ENCODE results near the gene PRKCB. TPM values are rescaled to one million over a fixed set of nuclear protein-coding genes. Genes with fewer than 3 reads are reported as not detected.

The PRKCB gene
- total and polyA plus RNA-seq, 2 of the 8 experiments (the other 6 are each of a cell fraction or from before 2014, with no cell fraction given), result 7.1 to 12.1 TPM

- H3K4ac ChIP-seq (replicated peaks; ENCODE audit: insufficient read length, low read depth, low read length), result no peak overlapping the region
- H3K4me1 ChIP-seq (replicated peaks in 1 of 4; ENCODE audit: control insufficient read depth in 3 of 4, insufficient read depth in 4 of 4, low read length in 3 of 4), result no peaks in the 10 kb centered on the region
- no peaks in the 10 kb centered on the region for H3K79me2 ChIP-seq (ENCODE audit: control insufficient read depth in 1 of 2, insufficient read depth in 2 of 2, low read length in 2 of 2)
- H3K4me3 ChIP-seq (ENCODE audit: extremely low read depth in 1 of 4, insufficient read depth in 2 of 4, low read depth in 3 of 4, low read length in 4 of 4), result no peak overlapping the region
- H2BK5ac ChIP-seq (ENCODE audit: low read depth, low read length), result no peak overlapping the region
- H3K9me3 ChIP-seq (ENCODE audit: insufficient read depth in 2 of 2, low read depth in 1 of 2, low read length in 1 of 2), result no peaks in the 10 kb centered on the region
- H2BK20ac ChIP-seq (ENCODE audit: low read length), result no peak overlapping the region
- no peaks in the 10 kb centered on the region for H3K27me3 ChIP-seq (replicated peaks in 1 of 4; ENCODE audit: control insufficient read depth in 3 of 4, extremely low read depth in 1 of 4, insufficient read depth in 3 of 4, low read length in 3 of 4)
- no peak overlapping the region for H3K18ac ChIP-seq (ENCODE audit: extremely low read depth, low read length)
- no peaks in the 10 kb centered on the region for H3K36me3 ChIP-seq (ENCODE audit: control insufficient read depth in 2 of 4, insufficient read depth in 4 of 4, low read length in 3 of 4)
- no peak overlapping the region for H2AK5ac ChIP-seq (ENCODE audit: low read depth, low read length)
- 85% methylated on average over 7 of the region's 7 CpGs; no CpG with 5 or more reads in 1 of the 2 experiments for WGBS, 2 experiments (ENCODE audit: extremely low coverage in 1 of 2, insufficient coverage in 1 of 2, insufficient read length in 1 of 2, insufficient replicate concordance in 2 of 2, low coverage in 1 of 2, low lambda C conversion rate in 2 of 2, missing lambda C conversion rate in 1 of 2)
- no peak overlapping the region for H3K27ac ChIP-seq (ENCODE audit: low read depth, low read length)
- no peak overlapping the region for H2BK12ac ChIP-seq (ENCODE audit: low read depth, low read length)
- no peak overlapping the region for H3K14ac ChIP-seq (ENCODE audit: insufficient read length)
- H4K8ac ChIP-seq (ENCODE audit: extremely low read depth, insufficient read depth, low read length), result no peak overlapping the region
- no peak overlapping the region for H4K5ac ChIP-seq (ENCODE audit: insufficient read length, low read depth, low read length)
- FAIRE-seq, result no peak
- no peak overlapping the region for H4K91ac ChIP-seq (replicated peaks; ENCODE audit: insufficient read length, low read length)
- no peak overlapping the region for H2BK15ac ChIP-seq (ENCODE audit: low read length)
- H3K4me2 ChIP-seq (ENCODE audit: insufficient read depth in 1 of 2, low read depth in 2 of 2, low read length in 2 of 2), result no peak overlapping the region
- CTCF ChIA-PET (ENCODE audit: partially characterized antibody), result interaction anchor here (1.1 to 1.4 kb wide), 3 partner anchors 121 to 308 kb away, joined by 3 to 7 read pairs (median 4); no protein-coding TSS in a partner anchor
- no peak overlapping the region for H2BK120ac ChIP-seq (replicated peaks; ENCODE audit: low read depth, low read length)
- POLR2A ChIA-PET (ENCODE audit: partially characterized antibody), result no interaction called here
- TF ChIP-seq FOSL1 (IDR thresholded peaks at IDR 0.05; ENCODE audit: insufficient read depth, low read depth, low read length), result no peak
- TF ChIP-seq SP2 (IDR thresholded peaks at IDR 0.05; ENCODE audit: low read length), result no peak
- no peak for TF ChIP-seq TAF7 (optimal IDR thresholded peaks at IDR 0.05; ENCODE audit: borderline replicate concordance, low read depth, low read length)
- no peak for TF ChIP-seq SUZ12 (IDR thresholded peaks at IDR 0.05; ENCODE audit: low read length)
- TF ChIP-seq BCL11A (IDR thresholded peaks at IDR 0.05; ENCODE audit: low read depth in 2 of 2, low read length in 2 of 2), result no peak
- no peak for TF ChIP-seq RAD21 (IDR thresholded peaks at IDR 0.05 in 1 of 2, conservative IDR thresholded peaks at IDR 0.05 in 1 of 2; ENCODE audit: low read depth in 2 of 2, low read length in 2 of 2)
- no peak for TF ChIP-seq POLR2AphosphoS5 (IDR thresholded peaks at IDR 0.05; ENCODE audit: low read depth, low read length)
- no peak for TF ChIP-seq TEAD4 (IDR thresholded peaks at IDR 0.05; ENCODE audit: low read depth, low read length)
- no peak for TF ChIP-seq TAF1 (IDR thresholded peaks at IDR 0.05; ENCODE audit: low read depth, low read length)
- TF ChIP-seq PHF8 (conservative IDR thresholded peaks at IDR 0.05; ENCODE audit: low read depth, low read length), result no peak
- H3K23me2 ChIP-seq (ENCODE audit: low read depth, low read length), result no peaks in the 10 kb centered on the region
- H3K79me1 ChIP-seq (ENCODE audit: low read depth, low read length), result no peaks in the 10 kb centered on the region
- H3K23ac ChIP-seq (ENCODE audit: insufficient read length), result no peak overlapping the region
- H3K56ac ChIP-seq (replicated peaks; ENCODE audit: insufficient read length, low read depth, low read length), result no peak overlapping the region
- H2AFZ ChIP-seq (ENCODE audit: low read length), result no peak overlapping the region
- no peak for DNase-seq (ENCODE audit: low read depth in 1 of 2, low spot score in 2 of 2)
- no peak overlapping the region for H3K9ac ChIP-seq (replicated peaks in 1 of 4; ENCODE audit: extremely low read depth in 1 of 4, low read depth in 3 of 4, low read length in 3 of 4)
- no peaks in the 10 kb centered on the region for H4K20me1 ChIP-seq (replicated peaks in 1 of 2; ENCODE audit: control insufficient read depth in 1 of 2, insufficient read depth in 2 of 2, low read length in 2 of 2)
Measured at GRCh38 chr16:24191876-24192402, 356.2 kb downstream of the PRKCB start.
